IPS DF 4.7 (cell line): Measurements from ENCODE around the gene ADK.

ENCODE experiments used
- DNase-seq: peaks from one replicate; pipeline ENCODE4 v3.0.0-alpha.2; 2013; ENCODE audit warnings: low spot score; ENCODE audit errors: extremely low read depth

The ADK gene

GRCh38 chr10:74238031-74238431 lies 87.0 kb downstream of the ADK start:
- no peak for DNase-seq

- no peak for DNase-seq
Observed at GRCh38 chr10:74238516-74238915, 87.5 kb downstream of the ADK start.

- no peak for DNase-seq
Observed at GRCh38 chr10:74243067-74243466, 92.0 kb downstream of the ADK start.

GRCh38 chr10:74244097-74244685 lies 93.2 kb downstream of the ADK start:
- DNase-seq = no peak

GRCh38 chr10:74244807-74245206 lies 93.8 kb downstream of the ADK start:
- no peak for DNase-seq

- no peak for DNase-seq
Observed at GRCh38 chr10:74246495-74246894, 95.5 kb downstream of the ADK start.

- no peak for DNase-seq
Observed at GRCh38 chr10:74249865-74250264, 98.8 kb downstream of the ADK start.

- no peak for DNase-seq
Observed at GRCh38 chr10:74255214-74255613, 104.2 kb downstream of the ADK start.

GRCh38 chr10:74255888-74256357 lies 104.9 kb downstream of the ADK start:
- no peak for DNase-seq

GRCh38 chr10:74262856-74263255 lies 111.8 kb downstream of the ADK start:
- DNase-seq = no peak

- DNase-seq = no peak
Observed at GRCh38 chr10:74263996-74264395, 113.0 kb downstream of the ADK start.

GRCh38 chr10:74272288-74272687 lies 121.3 kb downstream of the ADK start:
- DNase-seq = no peak

- no peak for DNase-seq
Observed at GRCh38 chr10:74275755-74276290, 124.8 kb downstream of the ADK start.

- DNase-seq = no peak
Observed at GRCh38 chr10:74276416-74276815, 125.4 kb downstream of the ADK start.

GRCh38 chr10:74282151-74282847 lies 131.3 kb downstream of the ADK start:
- DNase-seq = no peak

- no peak for DNase-seq
Observed at GRCh38 chr10:74282848-74283210, 131.8 kb downstream of the ADK start.

GRCh38 chr10:74289188-74289587 lies 138.2 kb downstream of the ADK start:
- DNase-seq = no peak

- DNase-seq = no peak
Observed at GRCh38 chr10:74289951-74290350, 138.9 kb downstream of the ADK start.

GRCh38 chr10:74290708-74291107 lies 139.7 kb downstream of the ADK start:
- DNase-seq = no peak

GRCh38 chr10:74292871-74293427 lies 141.9 kb downstream of the ADK start:
- no peak for DNase-seq

- no peak for DNase-seq
Observed at GRCh38 chr10:74293686-74294371, 142.8 kb downstream of the ADK start.
